Measurements from ENCODE around the gene SERTAD1. TPM values are rescaled to one million over a fixed set of nuclear protein-coding genes. Genes with fewer than 3 reads are reported as not detected.
A peak's percentile ranks its signal among the peaks of the same experiment; 100 is the strongest.
"Not testable (repeated sequence)": the region's sequence is repeated elsewhere in the genome, so short reads cannot be mapped to it uniquely, and the experiment has no call there.

The SERTAD1 gene
- total RNA-seq, 1 donor from 2014 or later = 2.0 TPM

DNA sequence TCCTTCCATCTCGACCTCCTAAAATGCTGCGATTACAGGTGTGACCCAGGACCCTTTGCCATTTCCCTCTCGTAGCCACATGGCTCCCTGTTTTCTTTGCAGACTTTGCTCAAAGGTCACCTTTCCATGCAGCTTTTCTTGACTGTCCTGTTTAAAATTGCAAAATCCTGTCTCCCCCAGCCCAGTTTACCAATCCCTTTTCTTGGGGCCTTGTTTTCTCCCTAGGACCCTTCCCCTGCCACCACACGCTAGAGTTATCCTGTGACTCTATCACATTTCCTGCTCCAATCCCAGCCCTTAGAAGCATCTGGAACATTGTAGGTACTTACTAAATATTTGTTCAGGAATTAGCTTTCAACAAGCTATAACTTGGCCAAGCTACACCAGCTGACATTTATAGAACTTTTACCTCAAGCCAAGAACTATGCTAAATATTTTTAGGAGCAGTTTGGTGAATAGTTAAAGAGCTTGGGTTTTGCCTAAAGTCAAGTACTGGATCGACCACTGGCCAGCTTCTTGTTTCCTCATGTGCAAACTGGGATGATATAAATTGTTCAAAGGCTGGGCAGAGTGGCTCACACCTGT is 27.5 kb upstream of the SERTAD1 start:
- FAIRE-seq (no peak), DNase-seq (ENCODE audit: low spot score in 2 of 2) (no peak)

DNA sequence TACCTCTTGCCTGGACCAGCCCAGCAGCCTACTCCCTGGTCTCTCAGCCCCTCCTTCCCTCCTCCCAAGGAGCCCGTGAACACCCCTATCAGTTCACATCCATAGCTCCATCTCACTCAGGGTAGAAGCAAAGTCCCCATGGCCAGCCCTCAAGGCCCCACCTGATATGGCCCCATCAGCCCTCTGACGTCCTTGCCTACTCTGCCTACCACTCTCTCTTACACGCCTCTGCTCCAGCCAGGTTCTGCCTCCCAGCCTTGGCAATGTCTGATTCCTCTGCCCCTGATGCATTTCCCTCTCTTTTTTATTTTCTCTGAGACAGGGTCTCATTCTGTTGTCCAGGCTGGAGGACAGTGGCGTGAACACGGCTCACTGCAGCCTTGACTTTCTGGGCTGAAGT is 26.2 kb upstream of the SERTAD1 start:
- DNase-seq (ENCODE audit: low spot score in 2 of 2) = no peak
- FAIRE-seq = no peak

DNA sequence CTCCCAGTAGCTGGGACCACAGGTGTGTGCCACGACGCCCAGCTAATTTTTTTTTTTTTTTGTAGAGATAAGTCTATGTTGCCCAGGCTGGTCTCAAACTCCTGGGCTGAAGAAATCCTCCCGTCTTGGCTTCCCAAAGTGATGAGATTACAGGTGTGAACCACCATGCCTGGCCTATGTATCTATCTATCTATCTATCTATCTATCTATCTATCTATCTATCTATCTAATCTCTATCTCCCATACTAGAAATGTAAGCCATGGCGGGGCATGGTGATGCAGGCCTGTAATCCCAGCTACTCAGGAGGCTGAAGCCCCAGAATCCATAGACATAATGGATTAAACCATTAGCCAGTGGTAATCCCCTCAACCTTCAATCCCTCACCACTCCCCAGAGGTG is 24.9 kb upstream of the SERTAD1 start:
- DNase-seq (ENCODE audit: low spot score in 2 of 2) = no peak
- FAIRE-seq = no peak

DNA sequence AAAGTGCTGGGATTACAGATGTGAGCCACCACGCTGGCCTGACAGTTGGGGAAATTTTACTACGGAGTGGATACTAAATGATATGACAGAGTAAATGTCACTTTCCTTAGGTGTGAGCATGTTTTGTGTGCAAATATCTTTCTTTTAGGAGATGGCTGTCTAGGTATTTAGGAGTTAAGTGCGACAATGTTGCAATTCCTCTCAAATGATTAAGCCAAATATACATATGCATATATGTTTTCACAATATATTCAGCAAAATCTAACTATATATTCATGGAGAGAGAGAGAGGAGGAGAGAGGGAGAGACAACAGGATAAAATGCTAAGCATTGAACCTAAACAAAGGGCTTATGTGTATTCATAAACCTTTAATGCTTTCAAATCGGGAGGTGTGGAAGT is 23.7 kb upstream of the SERTAD1 start:
- FAIRE-seq = no peak
- no peak for DNase-seq (ENCODE audit: low spot score in 2 of 2)

DNA sequence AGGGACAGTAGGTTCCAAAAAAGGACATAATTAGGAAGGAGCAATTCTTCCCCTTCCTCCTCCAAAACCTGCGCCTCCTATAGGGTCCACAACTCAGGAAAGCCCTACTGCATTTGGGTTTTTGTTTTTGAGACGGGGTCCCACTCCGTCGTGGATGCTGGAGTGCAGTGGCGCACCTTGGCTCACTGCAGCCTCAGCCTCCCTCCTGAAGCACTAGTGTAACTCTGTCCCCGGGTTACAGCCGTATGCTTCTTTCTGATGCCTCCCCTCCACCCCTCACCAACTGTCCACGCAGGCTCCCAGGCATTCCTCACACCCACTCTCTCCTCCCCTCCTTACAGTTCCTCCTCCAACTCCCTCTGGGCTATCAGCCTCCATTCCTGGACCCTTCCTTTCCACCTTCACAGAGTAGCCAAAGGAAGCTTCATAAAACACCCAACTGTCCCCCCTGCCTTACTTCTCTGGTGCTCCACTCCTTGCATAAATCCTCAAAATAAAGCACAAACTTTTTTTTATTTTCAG is 20.5 kb upstream of the SERTAD1 start:
- FAIRE-seq = no peak
- DNase-seq (ENCODE audit: low spot score in 2 of 2) = no peak

DNA sequence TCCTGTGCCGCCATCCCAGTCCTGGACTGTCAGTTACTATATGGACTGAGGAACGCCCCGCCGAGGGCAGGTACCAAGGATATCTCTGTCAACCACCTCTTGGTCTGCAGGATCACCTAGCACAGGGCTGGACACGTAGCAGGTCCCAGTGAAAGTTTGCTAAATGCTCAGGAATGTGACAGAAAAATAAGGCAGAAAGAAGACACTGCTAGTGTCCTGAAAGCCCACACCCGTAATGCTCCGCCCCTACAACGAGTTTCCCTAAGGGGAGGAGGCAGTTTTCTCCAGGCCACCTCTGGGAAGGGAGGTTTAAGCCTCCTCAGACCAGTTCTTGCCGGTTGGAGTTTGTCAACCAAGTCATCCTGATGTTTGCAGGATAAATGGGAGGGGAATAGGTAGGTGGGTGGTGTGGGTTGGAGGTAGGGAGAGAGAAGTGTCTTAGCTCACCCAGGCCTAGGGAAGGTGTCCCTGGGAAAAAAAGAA is 20.0 kb upstream of the SERTAD1 start:
- DNase-seq (ENCODE audit: low spot score in 2 of 2) (no peak), FAIRE-seq (no peak)

DNA sequence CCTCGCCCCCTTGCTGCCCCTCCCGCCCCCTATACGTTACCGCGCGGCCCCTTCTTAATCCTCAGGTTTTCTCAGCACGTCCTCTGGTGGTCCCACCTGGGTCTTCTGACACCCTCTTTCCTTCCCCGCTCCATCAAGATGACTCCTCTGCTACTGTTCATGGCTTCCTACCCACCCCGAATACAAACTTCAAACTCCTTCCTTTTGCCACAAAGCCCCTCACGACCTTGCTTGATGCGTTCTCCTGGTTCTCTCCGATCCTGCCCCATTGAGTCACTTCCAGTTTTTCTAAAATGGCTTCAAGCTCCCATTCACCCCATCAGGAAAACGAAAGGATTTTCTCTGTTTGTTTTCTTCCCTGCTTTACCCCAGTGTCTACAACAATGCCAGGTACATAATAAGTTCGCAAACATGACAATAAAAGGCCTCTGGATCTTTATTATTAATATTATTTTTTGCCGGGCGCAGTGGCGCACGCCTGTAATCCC is 19.1 kb upstream of the SERTAD1 start:
- FAIRE-seq = no peak

DNA sequence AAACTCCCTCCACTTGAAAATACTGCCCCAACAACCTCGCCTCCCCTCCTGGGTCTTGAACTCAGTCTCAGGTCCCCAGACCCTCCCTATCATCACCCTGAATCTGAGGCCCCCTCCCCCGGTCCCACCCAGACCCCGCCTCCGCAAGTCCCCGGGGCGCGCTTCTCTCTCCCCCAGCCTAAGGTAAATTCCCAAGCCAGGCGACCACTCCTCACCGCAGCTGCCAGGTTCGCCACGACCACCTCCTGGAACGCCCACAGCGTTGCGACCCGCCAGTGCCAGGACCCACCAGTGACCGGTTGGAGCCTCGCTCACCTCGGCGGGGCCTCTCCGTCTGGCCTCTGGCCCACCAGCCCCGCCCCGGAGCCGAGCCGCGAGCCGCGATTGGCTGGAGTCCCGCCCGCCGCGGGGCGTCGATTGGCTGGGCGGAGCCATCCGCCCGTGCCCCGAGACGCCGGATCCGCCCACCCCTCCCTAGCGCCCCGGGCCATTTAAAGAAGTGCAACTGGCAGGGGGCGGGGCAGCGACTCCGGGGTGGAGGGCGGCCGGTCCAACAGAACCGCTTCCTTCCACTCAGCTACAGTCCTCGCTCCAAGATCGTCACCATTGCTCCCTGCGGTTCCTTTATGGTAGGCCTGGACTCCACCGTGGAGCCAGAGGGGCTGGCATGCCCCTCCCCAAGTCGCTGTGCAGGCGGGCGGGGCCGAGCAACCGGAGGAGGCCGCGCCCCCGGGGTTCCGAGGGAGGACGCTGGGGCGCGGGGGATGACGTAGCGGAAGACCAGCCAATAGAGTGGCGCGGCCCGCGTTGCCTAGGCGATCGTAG is 18.4 kb upstream of the SERTAD1 start, which contains the start of gene SERTAD3:
Gene SERTAD3 (minus strand): TSS at position 336 of the 825 bp plus-strand sequence. CDS start 2,255 bp downstream, outside the sequence.
- FAIRE-seq = no peak
- DNase-seq (ENCODE audit: low spot score in 2 of 2) = peak; percentile 97

More for the DNA sequence above, 19.1 kb upstream of the SERTAD1 start:
- DNase-seq (ENCODE audit: low spot score in 2 of 2) = no peak

DNA sequence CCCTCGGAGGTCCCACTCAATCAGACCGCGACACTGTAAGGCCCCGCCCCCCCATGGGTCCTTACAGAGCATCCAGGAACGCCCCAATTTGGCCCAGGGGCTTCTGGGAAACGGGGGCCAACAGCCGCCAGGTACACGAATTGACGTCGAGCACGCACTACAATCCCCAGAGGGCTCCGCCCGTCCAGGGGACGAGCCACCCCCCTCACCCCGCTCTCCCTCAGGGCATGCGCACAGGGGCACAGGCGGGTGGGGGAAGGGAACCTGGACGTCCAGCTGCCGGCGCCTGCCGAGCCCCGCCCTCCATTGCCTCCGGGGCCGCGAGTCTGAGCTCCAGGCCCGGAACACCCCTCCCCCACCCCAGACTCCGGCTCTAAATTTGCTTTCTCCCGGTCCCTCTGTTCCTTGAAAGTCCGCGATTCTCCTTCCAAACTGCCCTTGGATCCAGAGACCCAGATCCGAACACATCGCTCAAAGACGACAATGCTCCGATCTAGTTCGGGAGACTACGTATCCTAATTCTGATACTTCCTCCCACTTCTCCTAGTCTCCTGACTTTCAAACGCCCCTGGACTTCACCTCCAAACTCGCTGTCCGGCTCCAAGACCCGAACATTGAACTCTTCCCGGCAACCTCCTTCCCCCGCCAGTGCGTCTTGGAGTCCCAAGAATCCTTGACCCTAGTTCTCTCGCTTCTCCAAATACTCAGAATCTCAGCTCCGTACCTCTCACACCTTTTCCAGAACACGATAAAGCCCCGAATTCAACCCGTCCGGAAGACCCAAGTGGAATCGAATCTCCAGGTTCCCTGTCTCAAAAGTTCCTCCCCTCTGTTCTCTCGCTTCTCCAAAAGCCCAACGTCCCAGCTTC is 17.6 kb upstream of the SERTAD1 start:
- DNase-seq (ENCODE audit: low spot score in 2 of 2) (peak; percentile 90 to 92), FAIRE-seq (no peak)

DNA sequence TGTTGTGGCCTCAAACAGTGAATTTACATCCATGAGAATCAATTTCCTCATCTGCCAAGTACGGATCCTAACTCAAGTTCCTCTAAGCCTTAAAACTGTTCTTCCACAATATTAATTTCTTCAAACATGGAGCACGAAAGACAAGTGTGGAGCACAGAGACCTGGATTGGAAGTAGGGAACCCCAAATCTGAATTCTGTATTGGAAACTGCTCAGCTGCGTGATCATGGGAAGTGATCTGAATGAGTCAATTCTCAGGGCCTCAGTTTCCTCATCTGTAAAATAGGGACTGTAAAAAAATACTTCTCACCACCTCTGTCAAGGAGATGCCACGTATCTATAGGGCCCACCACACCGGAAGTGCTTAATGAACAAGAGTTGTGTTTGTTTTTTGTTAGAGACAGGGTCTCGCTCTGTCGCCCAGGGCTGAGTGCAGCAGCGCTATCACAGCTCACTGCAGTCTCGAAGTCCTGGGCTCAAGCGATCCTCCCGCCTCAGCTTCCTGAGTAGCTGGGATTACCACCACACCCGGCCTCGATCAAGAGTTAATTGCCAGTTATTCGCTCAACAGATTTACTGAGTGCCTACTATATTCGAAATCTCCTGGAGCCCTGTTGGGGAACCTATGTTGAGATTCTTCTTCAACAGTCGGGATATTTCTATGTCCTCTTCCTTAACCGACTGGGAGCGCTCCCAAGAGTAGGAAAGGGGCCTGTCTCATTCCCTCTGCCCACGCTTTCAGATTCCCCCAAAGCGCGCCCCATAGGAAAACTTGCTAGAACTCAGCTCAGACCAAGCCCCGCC is 16.7 kb upstream of the SERTAD1 start:
- DNase-seq (ENCODE audit: low spot score in 2 of 2) = no peak

DNA sequence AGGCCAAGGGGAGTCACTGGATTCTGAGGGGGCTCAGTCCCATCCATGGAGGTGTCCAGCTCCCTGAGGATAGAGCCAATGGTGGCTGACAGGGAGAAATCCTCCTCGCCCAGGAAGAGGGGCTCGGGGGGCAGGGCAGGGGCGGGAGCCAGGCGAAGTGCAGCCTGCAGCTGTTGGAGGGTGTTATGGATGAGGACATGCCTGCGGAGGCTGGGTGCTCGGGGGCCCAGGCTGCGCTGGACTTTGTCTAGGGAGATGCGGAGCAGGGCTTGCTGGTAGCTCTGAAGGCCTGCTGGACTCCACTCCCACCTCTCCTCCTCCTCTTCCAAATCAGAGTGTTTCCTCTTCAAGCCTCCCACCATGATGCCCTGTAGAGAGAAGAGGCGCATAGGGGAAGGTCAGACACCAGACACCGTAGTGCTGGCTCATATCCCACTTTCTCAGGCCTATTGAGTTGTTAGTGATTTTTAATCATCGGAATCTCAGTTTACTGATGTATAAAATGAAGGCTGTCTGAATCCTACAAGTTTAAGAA is 16.0 kb upstream of the SERTAD1 start:
- no peak for FAIRE-seq
- DNase-seq (ENCODE audit: low spot score in 2 of 2) = no peak

More for the DNA sequence above, 16.7 kb upstream of the SERTAD1 start:
- no peak for FAIRE-seq

DNA sequence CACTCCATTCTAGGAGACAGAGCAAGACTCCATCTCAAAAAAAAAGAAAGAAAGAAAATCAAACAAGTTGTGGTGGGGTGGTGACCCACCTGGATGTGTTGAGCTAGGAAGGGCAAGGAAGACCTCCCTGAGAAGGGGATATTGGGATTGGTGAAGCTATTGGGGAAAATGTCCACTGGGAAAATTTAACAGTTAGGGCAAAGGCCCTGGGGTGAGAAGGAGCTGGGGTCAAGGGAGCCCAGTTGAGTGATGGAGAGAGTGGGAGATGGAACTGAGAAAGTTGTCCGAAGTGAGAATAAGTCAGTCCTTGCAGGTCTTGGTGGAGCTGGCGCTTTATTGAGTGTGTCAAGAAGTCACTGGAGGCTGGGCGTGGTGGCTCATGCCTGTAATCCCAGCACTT is 12.5 kb upstream of the SERTAD1 start:
- FAIRE-seq (no peak), DNase-seq (ENCODE audit: low spot score in 2 of 2) (no peak)

DNA sequence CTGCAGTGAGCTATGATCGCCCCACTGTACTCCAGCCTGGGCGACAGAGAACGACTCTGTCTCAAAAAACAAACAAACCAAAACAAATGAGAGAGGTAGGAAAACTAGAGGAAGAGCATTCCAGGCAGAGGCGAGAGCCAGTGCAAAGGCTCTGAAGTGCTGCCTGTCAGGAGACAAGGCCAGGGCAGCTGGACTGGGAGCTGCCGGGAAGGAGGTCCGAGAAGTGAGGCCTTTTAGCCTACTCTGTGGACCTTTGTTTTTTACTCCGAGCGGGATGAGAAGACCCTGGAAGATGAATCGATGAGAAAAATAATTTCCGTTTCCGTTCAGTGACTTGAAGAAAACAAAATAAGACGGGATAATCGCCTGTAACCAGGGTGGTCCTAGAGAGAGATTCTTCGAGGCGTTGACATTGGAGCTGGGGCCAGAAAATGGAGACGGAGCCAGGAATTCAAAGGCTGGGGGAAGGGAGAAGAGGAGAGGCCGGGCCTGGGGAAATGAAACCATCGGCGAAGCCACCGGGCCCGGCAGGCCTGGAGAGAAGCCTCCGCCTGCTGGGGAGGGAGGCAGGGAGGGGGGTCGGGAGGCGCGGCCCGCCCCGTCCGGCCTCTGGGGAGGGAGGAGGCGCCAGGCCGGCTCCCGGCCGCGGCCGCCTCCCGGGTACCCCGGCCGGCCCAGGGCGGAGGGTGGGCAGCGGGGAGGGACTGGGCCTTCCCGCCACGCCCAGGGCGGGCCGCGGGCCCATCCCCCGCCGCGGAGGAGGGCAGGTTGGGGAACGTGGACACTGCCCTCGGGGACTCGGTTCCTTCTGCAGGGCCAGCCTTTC is 7.8 kb upstream of the SERTAD1 start:
- DNase-seq (ENCODE audit: low spot score in 2 of 2) (peak; percentile 86), FAIRE-seq (no peak)

DNA sequence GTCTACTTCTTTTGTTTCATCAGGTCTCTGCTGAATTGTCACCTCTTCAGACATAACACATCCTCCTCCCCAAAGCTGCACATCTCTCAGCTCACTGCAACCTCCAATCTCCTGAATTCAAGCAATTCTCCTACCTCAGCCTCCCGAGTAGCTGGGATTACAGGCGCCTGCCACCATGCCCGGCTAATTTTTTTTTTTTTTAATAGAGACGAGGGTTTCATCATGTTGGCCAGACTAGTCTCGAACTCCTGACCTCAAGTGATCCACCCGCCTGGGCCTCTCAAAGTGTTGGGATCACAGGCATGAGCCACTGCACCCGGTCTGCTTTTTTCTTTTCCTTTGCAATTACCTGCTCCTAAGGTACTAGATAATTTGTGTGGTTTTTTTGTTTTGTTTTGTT is 7.0 kb upstream of the SERTAD1 start:
- not testable (repeated sequence) for FAIRE-seq

DNA sequence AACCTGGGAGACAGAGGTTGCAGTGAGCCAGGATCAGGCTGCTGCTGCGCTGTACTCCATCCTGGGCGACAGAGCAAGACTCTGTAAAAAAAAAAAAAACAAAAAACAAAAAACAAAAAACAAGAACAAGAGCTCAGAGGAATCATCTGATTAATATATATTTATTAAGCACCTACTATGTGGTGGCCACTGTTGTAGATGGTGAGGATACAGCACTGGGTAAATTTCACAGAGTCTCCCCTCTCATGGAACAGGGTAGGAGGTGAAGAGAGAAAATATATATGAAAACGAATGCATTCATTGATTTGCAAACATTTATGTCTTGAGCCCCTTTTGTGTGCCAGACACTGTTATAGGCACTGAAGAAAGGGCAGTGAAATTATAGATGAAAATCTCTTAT is 5.9 kb upstream of the SERTAD1 start:
- no peak for FAIRE-seq

More for the DNA sequence above, 7.0 kb upstream of the SERTAD1 start:
- DNase-seq (ENCODE audit: low spot score in 2 of 2) = not testable (repeated sequence)

DNA sequence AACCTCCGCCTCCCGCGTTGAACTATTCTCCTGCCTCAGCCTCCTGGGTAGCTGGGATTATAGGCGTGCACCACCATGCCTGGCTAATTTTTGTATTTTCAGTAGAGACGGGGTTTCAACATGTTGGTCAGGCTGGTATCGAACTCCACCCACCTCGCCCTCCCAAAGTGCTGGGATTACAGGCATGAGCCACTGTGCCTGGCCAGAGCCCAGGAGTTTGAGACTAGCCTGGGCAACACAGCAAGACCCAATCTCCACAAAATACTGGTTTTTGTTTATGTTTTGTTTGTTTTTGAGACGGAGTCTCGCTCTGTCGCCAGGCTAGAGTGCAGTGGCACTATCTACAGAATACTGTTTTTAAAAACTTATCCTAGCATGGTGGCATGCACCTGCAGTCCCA is 4.5 kb upstream of the SERTAD1 start:
- not testable (repeated sequence) for DNase-seq (ENCODE audit: low spot score in 2 of 2); FAIRE-seq

More for the DNA sequence above, 5.9 kb upstream of the SERTAD1 start:
- no peak for DNase-seq (ENCODE audit: low spot score in 2 of 2)

DNA sequence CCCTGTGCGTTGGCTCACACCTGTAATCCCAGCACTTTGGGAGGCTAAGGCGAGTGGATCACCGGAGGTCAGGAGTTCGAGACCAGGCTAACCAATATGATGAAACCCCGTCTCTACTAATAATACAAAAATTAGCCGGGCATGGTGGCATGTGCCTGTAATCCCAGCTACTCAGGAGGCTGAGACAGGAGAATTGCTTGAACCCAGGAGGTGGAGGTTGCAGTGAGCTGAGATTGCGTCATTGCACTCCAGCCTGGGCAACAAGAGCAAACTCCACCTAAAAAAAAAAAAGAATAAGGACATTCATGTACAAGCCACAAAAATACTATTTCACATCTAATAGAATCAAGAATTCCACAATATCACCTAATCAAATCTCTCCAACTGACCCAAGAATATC is 2.4 kb upstream of the SERTAD1 start:
- FAIRE-seq; DNase-seq (ENCODE audit: low spot score in 2 of 2): not testable (repeated sequence)
